Activated T-helper 1 cell treated with Interleukin-2 at 50 U/mL for 16 hours (primary cell): ENCODE measurements around the gene ZNF853.
A peak's percentile ranks its signal among the peaks of the same experiment; 100 is the strongest.
"Not testable (repeated sequence)": the region's sequence is repeated elsewhere in the genome, so short reads cannot be mapped to it uniquely, and the experiment has no call there.

Source experiments
- DNase-seq: peaks from one replicate; pipeline ENCODE4 v3.0.0-alpha.2; 2020; ENCODE audit warnings: low read depth

Gene ZNF853

GRCh38 chr7:6614953-6615722, at the start of gene ZNF853:
TSS of gene ZNF853 (plus strand) at chr7:6615610. CDS start at chr7:6616175, 565 bp downstream.
- DNase-seq: no peak

DNA sequence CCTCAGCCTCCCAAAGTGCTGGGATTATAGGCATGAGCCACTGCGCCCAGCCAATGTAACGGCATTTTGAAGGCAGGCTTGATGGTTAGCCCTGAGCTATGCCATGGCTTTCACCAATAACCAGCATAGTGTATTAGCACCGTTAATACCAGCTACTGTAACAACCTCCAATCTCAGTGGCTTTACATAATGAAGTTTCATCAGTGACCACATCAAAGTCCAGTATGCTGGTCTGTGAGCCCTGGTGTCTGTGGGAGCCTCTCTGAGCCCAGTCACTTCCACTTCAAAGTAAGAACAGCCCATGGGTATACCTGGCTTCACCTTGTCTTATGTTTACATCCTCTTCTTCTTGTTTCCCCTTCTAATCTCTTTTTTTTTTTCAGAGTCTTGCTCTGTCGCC, 49.8 kb upstream of the ZNF853 start:
- DNase-seq: no peak

DNA sequence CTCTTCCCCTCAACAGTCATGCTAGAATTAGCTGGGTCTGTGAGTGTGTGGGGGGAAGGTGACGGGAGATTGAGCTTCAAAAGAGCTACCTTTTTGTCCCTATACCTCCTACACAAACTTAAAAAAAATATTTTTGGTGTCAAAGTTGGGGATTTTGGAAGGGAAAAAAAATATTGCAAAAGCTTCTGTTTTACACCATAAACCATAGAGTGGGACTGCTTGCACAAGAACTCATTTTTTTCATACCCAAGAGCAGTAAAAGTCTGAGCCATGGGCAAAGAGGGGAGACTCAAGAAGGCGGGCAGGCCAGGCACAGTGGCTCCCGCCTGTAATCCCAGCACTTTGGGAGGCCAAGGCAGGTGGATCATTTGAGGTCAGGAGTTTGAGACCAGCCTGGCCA, 47.5 kb upstream of the ZNF853 start:
- DNase-seq: no peak

GRCh38 chr7:6571160-6571779, 44.1 kb upstream of the ZNF853 start:
- no peak for DNase-seq

DNA sequence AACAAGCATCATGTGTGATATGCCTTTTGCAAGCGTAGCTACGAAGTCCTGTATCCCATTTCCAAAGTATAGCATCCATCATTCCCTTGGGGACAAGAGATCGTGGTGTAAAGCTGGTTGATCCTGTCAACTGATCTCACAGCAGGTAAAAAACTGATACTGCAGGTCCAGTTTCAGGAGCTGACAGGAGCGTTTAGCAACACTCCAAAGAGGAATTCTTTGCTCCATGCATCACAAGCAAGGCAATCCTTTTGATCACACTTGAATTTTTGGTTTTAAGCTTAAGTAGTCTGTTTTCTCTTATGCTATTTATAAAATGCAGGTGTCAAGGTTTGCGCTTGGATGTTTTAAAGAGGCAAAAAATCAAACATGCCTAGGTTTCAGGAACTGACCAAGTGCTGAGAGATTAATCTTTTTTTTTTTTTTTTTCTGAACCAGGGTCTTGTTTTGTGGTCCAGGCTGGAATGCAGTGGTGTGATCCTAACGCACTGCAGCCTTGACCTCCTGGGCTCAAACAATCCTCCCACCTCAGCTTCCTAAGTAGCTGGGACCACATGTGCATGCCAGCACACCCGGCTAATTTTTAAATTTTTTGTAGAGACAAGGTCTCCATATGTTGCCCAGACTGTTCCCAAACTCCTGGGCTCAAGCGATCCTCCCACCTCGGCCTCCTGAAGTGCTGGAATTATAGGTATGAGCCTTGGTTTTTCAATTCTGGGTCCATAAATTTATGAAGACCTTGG, 40.0 kb upstream of the ZNF853 start:
- DNase-seq: no peak

- no peak for DNase-seq
Measured at GRCh38 chr7:6576024-6576866, 39.2 kb upstream of the ZNF853 start.

GRCh38 chr7:6576867-6577368, 38.5 kb upstream of the ZNF853 start:
- DNase-seq: not testable (repeated sequence)

DNA sequence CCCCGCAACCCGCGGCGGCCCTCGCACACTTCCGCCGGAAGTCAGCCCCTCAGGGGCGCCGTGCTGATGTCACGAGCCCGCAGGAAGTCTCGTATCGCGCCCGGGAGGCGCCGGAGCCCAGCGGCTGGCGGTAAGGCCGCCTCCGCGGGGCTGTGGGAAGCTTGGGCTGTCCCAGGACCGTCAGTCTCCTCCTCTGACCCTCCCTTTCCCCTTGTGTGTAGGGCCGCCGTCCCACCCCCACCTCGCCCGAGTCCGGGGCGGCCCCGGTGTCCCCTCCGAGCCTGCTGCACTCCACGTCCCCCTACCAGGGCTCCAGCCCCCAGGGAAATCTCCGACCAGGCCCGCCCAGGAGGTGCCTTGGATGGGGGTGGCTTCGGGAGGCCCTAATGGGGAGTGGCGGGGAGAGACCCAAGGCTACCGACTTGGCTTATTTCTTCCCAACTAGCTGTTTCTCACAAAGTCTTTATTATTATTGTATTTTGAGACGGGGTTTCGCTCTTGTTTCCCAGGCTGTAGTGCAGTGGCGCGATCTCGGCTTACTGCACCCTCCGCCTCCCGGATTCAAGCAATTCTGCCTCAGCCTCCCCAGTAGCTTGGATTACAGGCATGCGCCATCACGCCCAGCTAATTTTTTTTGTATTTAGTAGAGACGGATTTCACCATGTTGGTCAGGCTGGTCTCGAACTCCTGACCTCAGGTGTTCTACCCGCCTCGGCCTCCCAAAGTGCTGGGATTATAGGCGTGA, 37.9 kb upstream of the ZNF853 start, which contains the start of gene ZDHHC4:
TSS of gene ZDHHC4 (plus strand) at position 86 of the 745 bp plus-strand sequence. CDS start 3,108 bp downstream, outside the sequence.
- peak; percentile 79 for DNase-seq

DNA sequence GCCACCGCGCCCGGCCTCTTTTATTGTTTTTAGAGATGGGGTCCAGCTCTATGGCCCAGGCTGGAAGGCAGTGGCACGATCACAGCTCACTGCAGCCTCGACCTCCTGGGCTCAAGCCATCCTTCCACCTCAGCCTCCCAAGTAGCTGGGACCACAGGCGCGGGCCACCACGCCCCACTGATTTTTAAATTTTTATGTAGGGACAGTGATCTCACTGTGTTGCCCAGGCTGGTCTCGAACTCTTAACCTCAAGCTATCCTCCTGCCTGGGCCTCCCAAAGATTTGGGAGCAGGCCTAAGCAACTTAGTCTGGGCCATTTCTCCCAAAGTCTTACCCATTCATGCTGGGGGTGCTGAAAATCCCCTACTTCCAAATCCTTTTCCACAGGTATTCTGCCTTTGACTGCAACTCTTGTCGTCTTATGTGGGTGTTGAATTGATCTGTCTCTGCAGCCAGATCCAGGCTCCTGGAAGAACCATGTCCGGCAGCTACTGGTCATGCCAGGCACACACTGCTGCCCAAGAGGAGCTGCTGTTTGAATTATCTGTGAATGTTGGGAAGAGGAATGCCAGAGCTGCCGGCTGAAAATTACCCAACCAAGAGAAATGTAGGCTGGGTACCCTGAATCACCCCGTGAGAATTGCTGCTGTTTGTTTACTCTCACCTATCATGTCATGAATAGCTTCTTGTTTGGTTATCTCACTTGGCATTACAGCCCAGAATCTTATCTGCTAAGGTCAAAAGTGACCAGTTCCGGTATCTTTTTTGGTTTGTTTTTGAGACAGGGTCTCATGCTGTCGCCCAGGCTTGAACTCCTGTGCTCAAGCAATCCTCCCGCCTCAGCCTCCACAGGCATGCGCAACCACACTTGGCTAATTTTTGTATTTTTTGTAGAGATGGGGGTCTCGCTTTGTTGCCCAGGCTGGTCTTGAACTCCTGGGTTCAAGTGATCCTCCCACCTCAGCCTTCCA, 37.0 kb upstream of the ZNF853 start:
- DNase-seq: no peak

DNA sequence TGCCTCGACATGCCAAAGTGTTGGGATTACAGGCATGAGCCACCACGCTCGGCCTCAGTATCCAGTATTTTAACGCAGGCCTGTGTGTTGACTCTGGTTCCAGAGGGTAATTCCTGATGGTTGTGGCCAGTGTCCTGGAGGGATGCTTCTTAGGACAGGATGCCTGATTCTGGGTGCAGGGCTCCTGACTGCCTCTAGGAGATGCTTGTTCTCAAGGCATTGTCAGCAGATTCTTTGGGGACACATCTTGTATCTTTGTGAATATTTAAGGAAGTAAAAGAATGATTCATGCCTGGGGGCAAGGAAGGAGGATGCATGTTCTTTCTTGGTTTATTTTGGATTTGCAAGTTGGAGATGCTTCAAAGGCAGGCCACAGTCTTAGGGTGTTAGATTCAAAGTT, 36.0 kb upstream of the ZNF853 start:
- no peak for DNase-seq

- not testable (repeated sequence) for DNase-seq
Measured at GRCh38 chr7:6585746-6586432, 29.5 kb upstream of the ZNF853 start.

- DNase-seq: no peak
Measured at GRCh38 chr7:6588566-6588965, 26.8 kb upstream of the ZNF853 start.

- DNase-seq: no peak
Measured at GRCh38 chr7:6589151-6589828, 26.1 kb upstream of the ZNF853 start.

- peak; percentile 78 for DNase-seq
Measured at GRCh38 chr7:6589829-6590644, 25.4 kb upstream of the ZNF853 start, which contains the start of gene INTS15. TSS of gene INTS15 (plus strand) at chr7:6590021. CDS start at chr7:6590284, 263 bp downstream.

DNA sequence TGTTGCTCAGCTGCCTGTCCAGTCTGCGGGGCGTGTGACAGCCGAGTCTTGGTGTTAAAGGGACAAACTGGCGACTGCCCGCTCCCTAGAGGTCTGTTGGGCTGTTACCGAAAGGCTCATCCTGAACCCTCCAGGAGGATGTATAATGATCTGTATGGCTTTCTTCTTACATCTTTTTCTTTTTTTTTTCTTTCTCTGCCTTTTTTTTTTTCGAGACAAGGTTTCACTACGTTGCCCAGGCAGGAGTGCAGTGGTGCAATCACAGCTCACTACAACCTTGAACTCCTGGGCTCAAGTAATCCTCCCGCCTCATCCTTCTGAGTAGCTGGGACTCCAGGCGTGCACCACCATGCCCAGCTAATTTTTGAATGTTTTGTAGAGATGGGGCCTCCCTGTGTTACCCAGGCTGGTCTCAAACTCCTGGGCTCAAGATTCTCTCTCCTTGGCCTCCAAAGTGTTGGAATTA, 24.7 kb upstream of the ZNF853 start:
- no peak for DNase-seq

DNA sequence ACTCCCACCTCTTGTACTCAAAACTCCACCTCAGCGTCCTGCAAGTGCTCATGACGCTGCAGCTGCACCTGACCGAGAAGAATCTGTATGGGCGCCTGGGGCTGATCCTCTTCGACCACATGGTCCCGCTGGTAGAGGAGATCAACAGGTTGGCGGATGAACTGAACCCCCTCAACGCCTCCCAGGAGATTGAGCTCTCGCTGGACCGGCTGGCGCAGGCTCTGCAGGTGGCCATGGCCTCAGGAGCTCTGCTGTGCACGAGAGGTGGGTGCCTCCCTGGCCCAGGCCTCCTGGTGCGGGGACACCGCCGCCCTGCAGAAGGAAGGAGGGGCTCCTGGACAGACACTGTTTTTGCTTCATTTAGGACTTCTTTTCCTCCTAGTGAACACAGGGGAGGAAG, 15.3 kb upstream of the ZNF853 start:
- no peak for DNase-seq

DNA sequence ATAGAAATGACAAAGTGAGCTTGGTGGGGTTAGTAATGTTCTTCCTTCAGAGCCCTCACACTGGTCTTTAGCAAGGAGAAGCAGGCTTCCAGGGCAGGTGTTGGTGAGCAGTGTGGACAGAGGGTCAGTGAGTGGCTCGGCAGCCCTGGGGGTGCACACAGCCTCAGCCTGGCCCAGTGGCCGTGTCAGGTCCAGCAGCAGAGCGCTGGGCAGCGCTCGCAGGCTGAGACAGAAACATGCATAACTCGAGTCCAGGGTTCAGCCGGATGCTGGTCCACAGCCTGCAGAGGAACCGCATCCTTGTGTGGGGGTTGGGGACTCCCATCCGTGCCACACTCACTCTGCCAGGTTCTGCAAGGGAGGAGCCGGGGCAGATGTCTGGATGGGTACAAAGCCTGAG, 11.0 kb upstream of the ZNF853 start:
- no peak for DNase-seq
